ENCODE measurements around the gene CELF2. TPM values are rescaled to one million over a fixed set of nuclear protein-coding genes. Genes with fewer than 3 reads are reported as not detected.

Gene CELF2
- total RNA-seq, 6 donors from 2014 or later, result 82.7 to 193 (median 120) TPM

DNA sequence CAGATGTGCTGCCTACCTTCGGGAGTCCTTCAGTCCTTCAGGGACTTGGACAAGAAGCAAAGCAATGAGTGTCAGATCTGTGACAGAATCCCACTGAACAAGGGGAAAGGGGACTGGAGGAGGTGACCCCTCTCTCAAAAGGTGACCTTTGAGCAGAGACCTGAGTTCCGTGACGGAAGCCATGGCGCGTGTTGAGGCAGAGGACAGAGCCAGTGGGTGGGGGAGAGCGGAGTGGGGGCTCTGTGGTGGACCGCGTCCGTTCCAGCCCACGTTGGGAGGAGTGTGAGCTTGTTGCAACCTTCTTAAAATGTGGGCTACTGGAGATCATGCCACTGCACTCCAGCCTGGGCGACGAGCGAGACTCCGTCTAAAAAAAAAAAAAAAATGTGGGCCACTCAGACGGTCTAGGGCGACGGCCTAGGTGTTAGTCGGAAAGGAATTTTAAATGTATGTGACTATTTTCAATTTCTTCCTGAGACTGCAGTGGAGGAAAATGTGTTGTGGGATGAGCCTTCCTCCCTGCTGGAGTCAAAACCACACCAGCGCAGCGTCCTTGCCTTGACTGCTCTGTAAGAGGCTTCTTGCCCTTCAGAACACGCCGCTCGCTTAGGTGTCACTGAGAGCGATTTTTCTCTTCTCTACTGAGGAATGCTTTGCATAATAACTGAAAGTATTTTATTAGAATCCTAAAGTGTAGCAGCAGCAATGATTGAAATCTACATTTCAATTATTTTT lies 272.7 kb downstream of the CELF2 start:
- Histone ChIP-seq H3K4me3 (no peak overlapping the region), H3K27me3 (no peaks in the 10 kb centered on the region), H3K36me3 (peaks cover 18 to 76% (median 37%) of the 10 kb centered on the region in 4 donors), H3K27ac (no peak overlapping the region), H3K9me3 (no peaks in the 10 kb centered on the region), H3K4me1 (peaks cover 0 to 5% (median 2%) of the 10 kb centered on the region in 4 donors)
- ATAC-seq (ENCODE audit: low FRiP score in 2 of 2) (no peak), DNase-seq (no peak)
- TF ChIP-seq, protein P1, sequence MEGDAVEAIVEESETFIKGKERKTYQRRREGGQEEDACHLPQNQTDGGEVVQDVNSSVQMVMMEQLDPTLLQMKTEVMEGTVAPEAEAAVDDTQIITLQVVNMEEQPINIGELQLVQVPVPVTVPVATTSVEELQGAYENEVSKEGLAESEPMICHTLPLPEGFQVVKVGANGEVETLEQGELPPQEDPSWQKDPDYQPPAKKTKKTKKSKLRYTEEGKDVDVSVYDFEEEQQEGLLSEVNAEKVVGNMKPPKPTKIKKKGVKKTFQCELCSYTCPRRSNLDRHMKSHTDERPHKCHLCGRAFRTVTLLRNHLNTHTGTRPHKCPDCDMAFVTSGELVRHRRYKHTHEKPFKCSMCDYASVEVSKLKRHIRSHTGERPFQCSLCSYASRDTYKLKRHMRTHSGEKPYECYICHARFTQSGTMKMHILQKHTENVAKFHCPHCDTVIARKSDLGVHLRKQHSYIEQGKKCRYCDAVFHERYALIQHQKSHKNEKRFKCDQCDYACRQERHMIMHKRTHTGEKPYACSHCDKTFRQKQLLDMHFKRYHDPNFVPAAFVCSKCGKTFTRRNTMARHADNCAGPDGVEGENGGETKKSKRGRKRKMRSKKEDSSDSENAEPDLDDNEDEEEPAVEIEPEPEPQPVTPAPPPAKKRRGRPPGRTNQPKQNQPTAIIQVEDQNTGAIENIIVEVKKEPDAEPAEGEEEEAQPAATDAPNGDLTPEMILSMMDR (IDR thresholded peaks at IDR 0.05), result no peak
- no peak for TF ChIP-seq EP300 (IDR thresholded peaks at IDR 0.05)
- TF ChIP-seq POLR2AphosphoS5 (IDR thresholded peaks at IDR 0.05), result no peak
- no peak for TF ChIP-seq POLR2A (IDR thresholded peaks at IDR 0.05)
- whole genome bisulfite sequencing, 2 donors, result 95 to 96% methylated on average over 24 of the region's 24 CpGs

DNA sequence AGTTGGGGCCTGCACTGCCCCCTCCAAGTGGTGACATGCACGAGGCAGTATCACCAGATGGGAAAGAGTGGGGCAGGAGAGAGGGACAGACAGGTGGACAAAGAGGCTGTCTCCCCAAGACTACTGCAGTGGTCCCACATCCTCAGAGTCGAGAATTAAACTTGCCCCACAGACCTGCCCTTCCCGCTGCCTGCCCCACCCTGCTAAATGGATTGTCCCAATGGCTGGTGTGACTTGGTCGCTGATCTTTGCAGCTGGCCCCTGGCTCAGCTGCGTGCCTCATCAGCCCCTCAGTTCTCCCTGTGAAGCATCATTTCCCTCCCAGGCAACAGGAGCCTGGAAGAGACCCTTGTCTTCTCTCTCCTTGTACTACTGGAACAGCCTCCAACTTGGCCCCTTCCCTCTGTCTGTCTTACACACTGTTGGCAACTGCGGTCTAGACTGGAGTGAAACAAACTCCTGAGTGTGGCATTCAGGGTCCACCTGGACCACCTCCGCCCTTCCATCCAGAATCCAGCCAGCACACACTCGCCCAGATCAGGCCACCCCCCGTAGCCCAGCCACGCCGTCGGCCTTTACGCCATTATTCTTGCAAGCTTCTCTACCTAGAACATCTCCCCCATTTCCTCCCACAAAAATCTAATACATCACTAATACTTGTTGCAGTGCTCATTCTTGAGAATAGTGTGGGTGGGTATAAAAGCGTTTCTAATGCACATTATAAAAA lies 275.1 kb downstream of the CELF2 start:
- no peak for TF ChIP-seq POLR2A (IDR thresholded peaks at IDR 0.05)
- TF ChIP-seq, protein P1 (IDR thresholded peaks at IDR 0.05), result no peak
- no peak for TF ChIP-seq POLR2AphosphoS5 (IDR thresholded peaks at IDR 0.05)
- no peak for TF ChIP-seq EP300 (IDR thresholded peaks at IDR 0.05)
- Histone ChIP-seq H3K27me3 (no peaks in the 10 kb centered on the region), H3K9me3 (no peaks in the 10 kb centered on the region), H3K36me3 (peaks cover 18 to 99% (median 52%) of the 10 kb centered on the region in 4 donors), H3K27ac (no peak overlapping the region), H3K4me1 (no peaks in the 10 kb centered on the region), H3K4me3 (no peak overlapping the region)
- DNase-seq (no peak), ATAC-seq (ENCODE audit: low FRiP score in 2 of 2) (no peak)
- 90 to 94% methylated on average over 14 of the region's 14 CpGs for WGBS, 2 donors

DNA sequence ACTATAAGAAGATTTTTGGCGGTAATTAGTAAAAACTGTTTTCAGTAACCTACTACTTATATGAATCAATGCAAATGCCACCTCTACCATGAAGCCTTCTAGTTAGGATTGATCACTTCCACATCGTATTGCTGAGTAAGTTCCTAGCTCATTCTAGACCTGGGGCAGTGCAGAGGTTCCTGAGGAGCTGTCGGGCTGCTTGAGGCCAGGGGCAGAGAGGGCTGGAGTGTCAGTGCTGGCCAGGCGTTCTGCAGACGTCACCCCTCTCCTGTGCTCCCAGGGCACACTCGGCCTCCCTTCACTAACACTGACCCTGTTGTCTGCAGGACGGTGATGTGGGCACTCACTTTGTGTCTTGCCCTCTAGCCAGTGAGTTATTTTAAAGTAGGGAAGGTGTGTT lies 275.7 kb downstream of the CELF2 start:
- H3K4me1 ChIP-seq, result no peaks in the 10 kb centered on the region
- ATAC-seq (ENCODE audit: low FRiP score in 2 of 2), result peak; percentile 18 to 41
- 93 to 97% methylated on average over 7 of the region's 7 CpGs for WGBS, 2 donors
- no peaks in the 10 kb centered on the region for H3K27me3 ChIP-seq
- no peak overlapping the region for H3K4me3 ChIP-seq
- no peak for DNase-seq
- no peak for TF ChIP-seq POLR2AphosphoS5 (IDR thresholded peaks at IDR 0.05)
- TF ChIP-seq EP300 (IDR thresholded peaks at IDR 0.05), result no peak
- no peak for TF ChIP-seq POLR2A (IDR thresholded peaks at IDR 0.05)
- H3K27ac ChIP-seq, result no peak overlapping the region
- H3K36me3 ChIP-seq, result peaks cover 17 to 97% (median 48%) of the 10 kb centered on the region in 4 donors
- H3K9me3 ChIP-seq, result no peaks in the 10 kb centered on the region

GRCh38 chr10:11294831-11295450 lies 277.3 kb downstream of the CELF2 start:
- TF ChIP-seq, protein P1 (IDR thresholded peaks at IDR 0.05), result no peak
- TF ChIP-seq EP300 (IDR thresholded peaks at IDR 0.05), result no peak
- no peak for TF ChIP-seq POLR2A (IDR thresholded peaks at IDR 0.05)
- no peak for TF ChIP-seq POLR2AphosphoS5 (IDR thresholded peaks at IDR 0.05)
- H3K4me1 ChIP-seq, result no peaks in the 10 kb centered on the region
- H3K4me3 ChIP-seq, result no peak overlapping the region
- ATAC-seq (ENCODE audit: low FRiP score in 2 of 2), result no peak
- H3K27ac ChIP-seq, result no peak overlapping the region
- 65 to 74% methylated on average over 6 of the region's 6 CpGs for WGBS, 2 donors
- peaks cover 11 to 96% (median 46%) of the 10 kb centered on the region in 4 donors for H3K36me3 ChIP-seq
- H3K9me3 ChIP-seq, result no peaks in the 10 kb centered on the region
- no peak for DNase-seq
- H3K27me3 ChIP-seq, result no peaks in the 10 kb centered on the region

DNA sequence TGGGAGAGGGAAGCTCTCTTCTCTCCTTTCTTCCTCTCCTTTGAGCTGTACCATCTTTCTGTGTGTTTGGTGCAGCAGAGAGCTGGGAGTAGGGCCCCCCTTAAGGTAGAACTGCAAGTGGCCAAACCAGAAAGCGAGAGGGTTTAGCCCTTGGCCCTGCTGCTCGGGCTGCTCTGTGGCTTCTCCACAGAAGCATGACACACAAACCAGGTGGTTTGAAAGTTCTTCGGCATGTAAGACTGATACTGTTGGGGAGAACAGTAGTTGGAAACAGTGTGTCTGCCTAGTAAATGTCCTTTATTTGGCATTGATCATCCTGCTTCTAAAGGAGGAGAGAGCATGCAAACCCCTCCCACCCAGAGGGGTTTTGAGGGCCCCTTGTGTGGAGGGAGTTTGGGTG lies 277.8 kb downstream of the CELF2 start:
- H3K4me1 ChIP-seq, result no peaks in the 10 kb centered on the region
- no peak overlapping the region for H3K4me3 ChIP-seq
- TF ChIP-seq POLR2AphosphoS5 (IDR thresholded peaks at IDR 0.05), result no peak
- DNase-seq (no peak), ATAC-seq (ENCODE audit: low FRiP score in 2 of 2) (no peak)
- H3K27ac ChIP-seq, result no peak overlapping the region
- H3K27me3 ChIP-seq, result no peaks in the 10 kb centered on the region
- WGBS, 2 donors, result 64 to 90% methylated on average over 3 of the region's 3 CpGs
- peaks cover 8 to 96% (median 47%) of the 10 kb centered on the region in 4 donors for H3K36me3 ChIP-seq
- no peaks in the 10 kb centered on the region for H3K9me3 ChIP-seq
